ENCODE results near the gene ZPR1. TPM values are rescaled to one million over a fixed set of nuclear protein-coding genes. Genes with fewer than 3 reads are reported as not detected.
A peak's percentile ranks its signal among the peaks of the same experiment; 100 is the strongest.

Gene ZPR1
- total and polyA plus RNA-seq, 8 donors: 10.8 to 35.5 (median 21.0) TPM

GRCh38 chr11:116730601-116731000 lies 57.2 kb downstream of the ZPR1 start:
- no peaks in the 10 kb centered on the region for H3K4me1 ChIP-seq
- no peak for ATAC-seq
- no peaks in the 10 kb centered on the region for H3K36me3 ChIP-seq
- intact Hi-C loops (cut with DNase I): no loop called here
- no peaks in the 10 kb centered on the region for H3K9me3 ChIP-seq
- 46 to 49% methylated on average over 6 of the region's 6 CpGs for WGBS, 2 donors
- no peak for DNase-seq
- no peak overlapping the region for H3K27ac ChIP-seq
- FAIRE-seq: no peak
- no peak for TF ChIP-seq CTCF (IDR thresholded peaks at IDR 0.05)
- H3K27me3 ChIP-seq: no peaks in the 10 kb centered on the region
- H3K4me3 ChIP-seq: no peak overlapping the region

- H3K27ac ChIP-seq: no peak overlapping the region
- no peaks in the 10 kb centered on the region for H3K4me1 ChIP-seq
- intact Hi-C loops (cut with DNase I): no loop called here
- no peaks in the 10 kb centered on the region for H3K9me3 ChIP-seq
- H3K27me3 ChIP-seq: no peaks in the 10 kb centered on the region
- WGBS, 2 donors: 75 to 78% methylated on average over 10 of the region's 10 CpGs
- no peaks in the 10 kb centered on the region for H3K36me3 ChIP-seq
- ATAC-seq (no peak), DNase-seq (no peak), FAIRE-seq (no peak)
- TF ChIP-seq CTCF (IDR thresholded peaks at IDR 0.05): no peak
- H3K4me3 ChIP-seq: no peak overlapping the region
Observed at GRCh38 chr11:116730241-116730561, 57.6 kb downstream of the ZPR1 start.

- no peak overlapping the region for H3K27ac ChIP-seq
- H3K27me3 ChIP-seq: no peaks in the 10 kb centered on the region
- H3K36me3 ChIP-seq: no peaks in the 10 kb centered on the region
- no peak for FAIRE-seq
- no peaks in the 10 kb centered on the region for H3K9me3 ChIP-seq
- no peak for DNase-seq
- no peaks in the 10 kb centered on the region for H3K4me1 ChIP-seq
- ATAC-seq: no peak
- WGBS, 2 donors: 86 to 92% methylated on average over 8 of the region's 8 CpGs
- no peak overlapping the region for H3K4me3 ChIP-seq
- intact Hi-C loops (cut with DNase I): no loop called here
- TF ChIP-seq CTCF (IDR thresholded peaks at IDR 0.05): no peak
Observed at GRCh38 chr11:116729501-116730240, 58.2 kb downstream of the ZPR1 start.

GRCh38 chr11:116727990-116728389 lies 59.8 kb downstream of the ZPR1 start:
- 58 to 68% methylated on average over 6 of the region's 6 CpGs for WGBS, 2 donors
- Histone ChIP-seq H3K36me3 (no peaks in the 10 kb centered on the region), H3K27me3 (no peaks in the 10 kb centered on the region), H3K27ac (no peak overlapping the region), H3K4me1 (no peaks in the 10 kb centered on the region), H3K4me3 (no peak overlapping the region), H3K9me3 (no peaks in the 10 kb centered on the region)
- TF ChIP-seq CTCF (IDR thresholded peaks at IDR 0.05): no peak
- DNase-seq (no peak), ATAC-seq (no peak), FAIRE-seq (no peak)
- intact Hi-C loops (cut with DNase I): no loop called here

GRCh38 chr11:116725434-116726221 lies 62.2 kb downstream of the ZPR1 start:
- Histone ChIP-seq H3K36me3 (no peaks in the 10 kb centered on the region), H3K27me3 (no peaks in the 10 kb centered on the region), H3K9me3 (no peaks in the 10 kb centered on the region), H3K4me1 (no peaks in the 10 kb centered on the region), H3K4me3 (no peak overlapping the region), H3K27ac (no peak overlapping the region)
- intact Hi-C loops (cut with DNase I): no loop called here
- peak in 3 of 4 donors; percentile 23 to 36 (median 30) for ATAC-seq
- WGBS, 2 donors: 53 to 56% methylated on average over 18 to 19 of the region's 19 CpGs
- FAIRE-seq: no peak
- peak in 1 of 6 donors; percentile 41 for DNase-seq
- TF ChIP-seq CTCF (IDR thresholded peaks at IDR 0.05): no peak

Measured in pancreas (tissue), 10 donors.